ENCODE measurements around the gene EEF1AKMT2. TPM values are rescaled to one million over a fixed set of nuclear protein-coding genes. Genes with fewer than 3 reads are reported as not detected.

Gene EEF1AKMT2
- total RNA-seq = 10 to 100 TPM; 23.8 to 33.6 (median 26.6) TPM

- TF ChIP-seq CTCF (IDR thresholded peaks at IDR 0.05) (peak; percentile 21 to 64 (median 49)), POLR2A (IDR thresholded peaks at IDR 0.05) (peak in 1 of 2 donors; percentile 77)
- intact Hi-C loops (cut with DNase I) = no loop called here
- H3K9me3 ChIP-seq = no peaks in the 10 kb centered on the region
- H3K27ac ChIP-seq = peak within 1 kb of the TSS; percentile 76 to 91 (median 88)
- H3K4me3 ChIP-seq (replicated peaks in 1 of 3) = peak within 1 kb of the TSS; percentile 81 to 95 (median 89)
- H3K27me3 ChIP-seq = no peaks in the 10 kb centered on the region
- H3K4me1 ChIP-seq = peaks cover 0 to 10% of the 10 kb centered on the region in 2 donors
- 1% methylated on average over 18 to 42 of the region's 79 CpGs for WGBS, 2 donors
- peak; percentile 78 to 79 for DNase-seq
- H3K36me3 ChIP-seq = no peaks in the 10 kb centered on the region
Observed at GRCh38 chr10:124791547-124792348, at the start of gene EEF1AKMT2. Gene EEF1AKMT2, minus strand, starts transcription at chr10:124791887. Its CDS starts 54 bp downstream, at chr10:124791833.

- Histone ChIP-seq H3K9me3 (no peaks in the 10 kb centered on the region), H3K4me1 (no peaks in the 10 kb centered on the region), H3K4me3 (replicated peaks in 1 of 3) (no peak overlapping the region), H3K27ac (no peak overlapping the region), H3K27me3 (no peaks in the 10 kb centered on the region), H3K36me3 (peaks cover 10 to 25% of the 10 kb centered on the region in 2 donors)
- no peak for TF ChIP-seq POLR2A (IDR thresholded peaks at IDR 0.05)
- no peak for TF ChIP-seq CTCF (IDR thresholded peaks at IDR 0.05)
- WGBS, 2 donors = 96 to 100% methylated on average over 2 of the region's 2 CpGs
- no peak for DNase-seq
- intact Hi-C loops (cut with DNase I) = no loop called here
Observed at GRCh38 chr10:124837687-124838086, 46.0 kb upstream of the EEF1AKMT2 start.

- Histone ChIP-seq H3K27me3 (no peaks in the 10 kb centered on the region), H3K4me1 (no peaks in the 10 kb centered on the region), H3K4me3 (replicated peaks in 1 of 3) (no peak overlapping the region), H3K36me3 (peaks cover 58 to 74% of the 10 kb centered on the region in 2 donors), H3K9me3 (no peaks in the 10 kb centered on the region), H3K27ac (no peak overlapping the region)
- intact Hi-C loops (cut with DNase I) = no loop called here
- no peak for TF ChIP-seq CTCF (IDR thresholded peaks at IDR 0.05)
- no peak for TF ChIP-seq POLR2A (IDR thresholded peaks at IDR 0.05)
- WGBS, 2 donors = 83 to 85% methylated on average over 3 of the region's 3 CpGs
- DNase-seq = no peak
Observed at GRCh38 chr10:124831116-124831515, 39.4 kb upstream of the EEF1AKMT2 start.

DNA sequence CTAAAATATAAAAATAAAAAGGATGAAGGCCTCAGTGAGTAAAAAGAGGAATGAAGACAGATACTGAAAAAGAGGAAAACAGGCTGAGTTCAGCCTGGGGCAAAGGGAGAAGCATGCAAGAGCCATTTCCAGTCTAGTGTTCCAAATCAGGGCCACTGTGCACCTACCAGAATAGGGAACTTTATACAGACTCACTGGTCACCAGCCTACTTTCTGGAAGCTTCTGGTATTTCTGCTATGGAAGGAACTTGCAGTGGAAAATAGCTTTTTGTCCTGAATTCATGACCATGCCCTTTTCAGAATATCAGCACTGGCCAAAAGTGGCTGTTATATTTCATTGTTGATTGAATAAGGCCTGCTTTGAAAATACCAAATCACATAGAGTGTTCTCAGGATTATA is 38.8 kb upstream of the EEF1AKMT2 start:
- Histone ChIP-seq H3K4me3 (replicated peaks in 1 of 3) (no peak overlapping the region), H3K27me3 (no peaks in the 10 kb centered on the region), H3K4me1 (no peaks in the 10 kb centered on the region), H3K27ac (no peak overlapping the region), H3K9me3 (no peaks in the 10 kb centered on the region), H3K36me3 (peaks cover 56 to 67% of the 10 kb centered on the region in 2 donors)
- TF ChIP-seq POLR2A (IDR thresholded peaks at IDR 0.05) = no peak
- TF ChIP-seq CTCF (IDR thresholded peaks at IDR 0.05) = no peak
- intact Hi-C loops (cut with DNase I) = no loop called here
- DNase-seq = no peak

- Histone ChIP-seq H3K27ac (no peak overlapping the region), H3K36me3 (peaks cover 48 to 58% of the 10 kb centered on the region in 2 donors), H3K4me3 (replicated peaks in 1 of 3) (no peak overlapping the region), H3K9me3 (no peaks in the 10 kb centered on the region), H3K4me1 (no peaks in the 10 kb centered on the region), H3K27me3 (no peaks in the 10 kb centered on the region)
- 97% methylated on average over 8 of the region's 8 CpGs for WGBS, 2 donors
- TF ChIP-seq CTCF (IDR thresholded peaks at IDR 0.05) (no peak), POLR2A (IDR thresholded peaks at IDR 0.05) (no peak)
- intact Hi-C loops (cut with DNase I) = loop anchor here (10.0 kb wide), 1 partner anchor 295 kb away; no protein-coding TSS in a partner anchor
- no peak for DNase-seq
Observed at GRCh38 chr10:124829447-124830115, 37.9 kb upstream of the EEF1AKMT2 start.
